HG02885 (cell line): ENCODE data around the gene STATH.
"Not testable (repeated sequence)": the region's sequence is repeated elsewhere in the genome, so short reads cannot be mapped to it uniquely, and the experiment has no call there.

Experiments
- ATAC-seq: cut with Tn5 transposase; IDR thresholded peaks from one replicate; pipeline ENCODE4 v1.9.1; 2021; ENCODE audit warnings: mild to moderate bottlenecking; ENCODE audit not compliant: unreplicated experiment, poor library complexity

Gene STATH

GRCh38 chr4:70050138-70050537 is 54.4 kb downstream of the STATH start, which contains the start of gene HTN1:
Gene HTN1 (plus strand): TSS chr4:70050438. CDS start chr4:70053077, 2,639 bp downstream.
- ATAC-seq = not testable (repeated sequence)
